GM10266 (cell line): Measurements from ENCODE around the gene FBXO9.

Source experiments
- DNase-seq: peaks from one replicate; pipeline ENCODE4 v3.0.0; 2012; ENCODE audit errors: extremely low spot score
- CTCF ChIP-seq: IDR thresholded peaks from 2 replicates; pipeline ENCODE4 v1.5.1; 2012; ENCODE audit warnings: mild to moderate bottlenecking, low read depth; ENCODE audit not compliant: control insufficient read depth, insufficient read depth; ENCODE audit errors: missing control alignments

The FBXO9 gene

DNA sequence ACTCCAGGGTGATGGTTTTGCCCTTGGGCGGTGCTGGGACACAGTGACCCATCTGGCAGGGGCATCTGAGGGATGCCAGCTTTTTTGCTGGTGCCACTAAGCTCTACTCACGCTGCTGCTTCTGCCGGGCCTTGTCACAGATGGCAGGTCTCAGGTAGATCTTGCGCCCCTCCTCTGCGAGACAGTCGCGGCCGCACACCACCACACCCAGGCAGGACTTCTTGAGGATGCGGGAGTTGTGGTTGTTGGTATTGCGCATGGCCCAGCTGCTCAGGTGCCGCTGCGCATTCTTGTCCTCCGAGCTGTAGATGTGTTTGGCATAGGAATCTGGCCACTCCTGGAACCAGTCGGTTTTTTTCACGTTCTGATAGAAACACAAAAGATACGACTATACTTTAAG, 68.8 kb downstream of the FBXO9 start:
- DNase-seq: no peak

DNA sequence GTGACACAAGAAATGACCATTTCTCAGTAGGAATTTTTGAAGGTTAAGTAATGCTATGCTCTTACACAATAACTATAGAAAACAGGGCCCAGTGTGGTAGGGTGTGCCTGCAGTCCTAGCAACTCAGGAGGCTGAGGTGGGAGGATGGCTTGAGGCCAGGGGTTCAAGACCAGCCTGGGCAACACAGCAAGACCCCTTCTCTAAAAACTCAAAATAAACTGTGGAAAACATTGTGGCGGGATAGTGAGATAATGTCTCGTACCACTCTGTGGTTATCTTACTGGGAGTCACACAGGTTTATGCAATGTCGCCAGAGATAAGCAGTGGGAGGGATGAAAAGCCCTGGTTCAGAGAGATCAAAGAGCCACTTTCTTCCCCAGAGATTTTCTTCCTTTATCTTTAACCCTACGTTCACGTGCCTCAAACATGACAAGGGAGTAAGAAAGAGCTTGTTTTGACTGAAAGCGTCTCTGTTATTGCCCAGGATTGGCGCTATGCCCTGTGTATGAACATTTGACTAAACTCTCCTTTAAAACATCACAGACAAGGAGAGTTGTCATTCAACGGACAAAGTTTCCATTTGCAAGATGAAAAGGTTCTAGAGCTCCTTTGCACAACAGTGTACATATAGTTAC, 69.5 kb downstream of the FBXO9 start:
- TF ChIP-seq CTCF: no peak

More for the DNA sequence above, 68.8 kb downstream of the FBXO9 start:
- no peak for TF ChIP-seq CTCF

GRCh38 chr6:53136000-53136609, 70.9 kb downstream of the FBXO9 start:
- no peak for DNase-seq
- TF ChIP-seq CTCF: no peak

More for the DNA sequence above, 69.5 kb downstream of the FBXO9 start:
- no peak for DNase-seq

DNA sequence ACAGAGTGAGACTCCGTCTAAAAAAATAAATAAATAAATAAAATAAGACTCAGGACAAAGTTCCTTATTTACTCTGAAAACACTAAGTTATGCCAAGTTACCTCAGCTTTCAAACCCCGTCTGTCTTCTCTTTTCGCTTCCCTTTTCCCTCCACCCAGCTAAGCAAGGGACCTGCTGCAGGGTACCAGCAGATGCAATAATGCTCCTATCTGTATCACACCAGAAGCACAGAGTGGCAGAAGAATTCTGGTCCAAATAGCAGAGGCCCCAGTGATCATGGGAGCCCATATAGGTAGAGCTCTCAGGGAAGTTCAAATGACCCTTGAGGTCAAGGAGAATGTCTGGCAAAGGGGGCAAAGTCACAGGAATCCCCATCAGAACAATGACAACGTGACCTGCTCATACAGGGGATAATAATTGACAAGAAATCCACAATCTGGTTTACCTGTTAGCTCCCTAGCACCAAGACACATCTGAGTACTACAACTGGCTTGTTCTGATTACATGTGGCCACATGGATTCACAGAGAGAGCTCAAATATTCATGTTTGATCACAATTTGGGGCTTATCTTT, 74.7 kb downstream of the FBXO9 start:
- DNase-seq: no peak
- TF ChIP-seq CTCF: no peak

DNA sequence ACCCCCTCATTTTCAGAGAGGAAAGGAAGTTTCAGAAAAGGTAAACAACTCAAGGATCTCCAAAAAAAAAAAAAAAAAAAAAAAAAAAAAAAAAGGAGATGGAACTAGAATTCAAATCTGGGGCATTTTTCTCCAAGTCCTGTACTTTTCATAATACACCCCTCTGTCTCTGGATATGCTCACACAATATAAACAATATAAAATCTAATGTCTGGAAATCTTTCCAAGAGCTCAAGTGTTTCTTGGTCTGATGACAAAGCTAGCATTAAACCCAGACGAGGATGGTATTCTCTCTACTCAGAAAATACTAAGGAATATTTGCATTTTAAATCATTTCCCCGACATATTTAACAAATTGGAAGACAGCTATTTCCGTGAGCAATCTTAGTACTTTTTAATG, 77.6 kb downstream of the FBXO9 start:
- no peak for TF ChIP-seq CTCF
- DNase-seq: no peak

- no peak for DNase-seq
- TF ChIP-seq CTCF: no peak
Observed at GRCh38 chr6:53143710-53144109, 78.5 kb downstream of the FBXO9 start.

- TF ChIP-seq CTCF: no peak
- DNase-seq: no peak
Observed at GRCh38 chr6:53144802-53145201, 79.6 kb downstream of the FBXO9 start.
